ENCODE measurements around the gene STAT2.
A peak's percentile ranks its signal among the peaks of the same experiment; 100 is the strongest.

Gene STAT2

GRCh38 chr12:56300644-56301464 is 59.1 kb downstream of the STAT2 start:
- H3K27ac ChIP-seq (ENCODE audit: low read depth, low read length): peak overlapping the region; percentile 57
- peak overlapping the region; percentile 74 for H3K9ac ChIP-seq (ENCODE audit: low read length)
- no peaks in the 10 kb centered on the region for H3K9me3 ChIP-seq (ENCODE audit: control insufficient read depth, insufficient read depth, low read depth, low read length)
- peak overlapping the region; percentile 97 for H3K4me3 ChIP-seq (ENCODE audit: low read depth, low read length)
- peaks cover 8% of the 10 kb centered on the region; the same call in 1 of the 2 replicates for H3K4me1 ChIP-seq (ENCODE audit: control insufficient read depth, insufficient read depth, low read length)
- no peaks in the 10 kb centered on the region for H3K27me3 ChIP-seq (ENCODE audit: control insufficient read depth, insufficient read depth, low read length)
- peaks cover 46% of the 10 kb centered on the region for H3K36me3 ChIP-seq (ENCODE audit: control insufficient read depth, insufficient read depth, low read length)

GRCh38 chr12:56299853-56300643 is 59.9 kb downstream of the STAT2 start, which contains the start of gene CS:
CS (minus strand) TSS chr12:56300330; CDS start chr12:56300201, 129 bp downstream.
- Histone ChIP-seq H3K27me3 (ENCODE audit: control insufficient read depth, insufficient read depth, low read length) (no peaks in the 10 kb centered on the region), H3K36me3 (ENCODE audit: control insufficient read depth, insufficient read depth, low read length) (peaks cover 40% of the 10 kb centered on the region), H3K4me3 (ENCODE audit: low read depth, low read length) (peak within 1 kb of the TSS; percentile 97), H3K4me1 (ENCODE audit: control insufficient read depth, insufficient read depth, low read length) (peaks cover 8% of the 10 kb centered on the region; the same call in 1 of the 2 replicates), H3K27ac (ENCODE audit: low read depth, low read length) (peak within 1 kb of the TSS; percentile 85), H3K9ac (ENCODE audit: low read length) (peak within 1 kb of the TSS; percentile 94), H3K9me3 (ENCODE audit: control insufficient read depth, insufficient read depth, low read depth, low read length) (no peaks in the 10 kb centered on the region)

GRCh38 chr12:56299308-56299852 is 60.5 kb downstream of the STAT2 start:
- Histone ChIP-seq H3K27me3 (ENCODE audit: control insufficient read depth, insufficient read depth, low read length) (no peaks in the 10 kb centered on the region), H3K9me3 (ENCODE audit: control insufficient read depth, insufficient read depth, low read depth, low read length) (no peaks in the 10 kb centered on the region), H3K36me3 (ENCODE audit: control insufficient read depth, insufficient read depth, low read length) (peaks cover 39% of the 10 kb centered on the region), H3K4me3 (ENCODE audit: low read depth, low read length) (peak overlapping the region; percentile 97), H3K27ac (ENCODE audit: low read depth, low read length) (peak overlapping the region; percentile 85; the same call in 1 of the 2 replicates), H3K4me1 (ENCODE audit: control insufficient read depth, insufficient read depth, low read length) (peaks cover 8% of the 10 kb centered on the region; the same call in 1 of the 2 replicates), H3K9ac (ENCODE audit: low read length) (peak overlapping the region; percentile 94)

GRCh38 chr12:56298828-56299227 is 61.1 kb downstream of the STAT2 start:
- Histone ChIP-seq H3K4me3 (ENCODE audit: low read depth, low read length) (peak overlapping the region; percentile 97), H3K9me3 (ENCODE audit: control insufficient read depth, insufficient read depth, low read depth, low read length) (no peaks in the 10 kb centered on the region), H3K9ac (ENCODE audit: low read length) (peak overlapping the region; percentile 94), H3K27ac (ENCODE audit: low read depth, low read length) (no peak overlapping the region), H3K27me3 (ENCODE audit: control insufficient read depth, insufficient read depth, low read length) (no peaks in the 10 kb centered on the region), H3K36me3 (ENCODE audit: control insufficient read depth, insufficient read depth, low read length) (peaks cover 38% of the 10 kb centered on the region), H3K4me1 (ENCODE audit: control insufficient read depth, insufficient read depth, low read length) (peaks cover 8% of the 10 kb centered on the region; the same call in 1 of the 2 replicates)

- Histone ChIP-seq H3K9ac (ENCODE audit: low read length) (no peak overlapping the region), H3K27ac (ENCODE audit: low read depth, low read length) (no peak overlapping the region), H3K4me1 (ENCODE audit: control insufficient read depth, insufficient read depth, low read length) (peaks cover 8% of the 10 kb centered on the region; the same call in 1 of the 2 replicates), H3K27me3 (ENCODE audit: control insufficient read depth, insufficient read depth, low read length) (no peaks in the 10 kb centered on the region), H3K4me3 (ENCODE audit: low read depth, low read length) (no peak overlapping the region), H3K9me3 (ENCODE audit: control insufficient read depth, insufficient read depth, low read depth, low read length) (no peaks in the 10 kb centered on the region), H3K36me3 (ENCODE audit: control insufficient read depth, insufficient read depth, low read length) (peaks cover 40% of the 10 kb centered on the region)
These were observed 62.5 kb downstream of the STAT2 start for GRCh38 chr12:56297400-56297799.

GRCh38 chr12:56296295-56296694 is 63.6 kb downstream of the STAT2 start:
- peaks cover 10% of the 10 kb centered on the region; the same call in 1 of the 2 replicates for H3K4me1 ChIP-seq (ENCODE audit: control insufficient read depth, insufficient read depth, low read length)
- H3K9ac ChIP-seq (ENCODE audit: low read length): no peak overlapping the region
- H3K27ac ChIP-seq (ENCODE audit: low read depth, low read length): no peak overlapping the region
- H3K36me3 ChIP-seq (ENCODE audit: control insufficient read depth, insufficient read depth, low read length): peaks cover 41% of the 10 kb centered on the region
- no peaks in the 10 kb centered on the region for H3K9me3 ChIP-seq (ENCODE audit: control insufficient read depth, insufficient read depth, low read depth, low read length)
- H3K27me3 ChIP-seq (ENCODE audit: control insufficient read depth, insufficient read depth, low read length): no peaks in the 10 kb centered on the region
- H3K4me3 ChIP-seq (ENCODE audit: low read depth, low read length): no peak overlapping the region

- Histone ChIP-seq H3K4me1 (ENCODE audit: control insufficient read depth, insufficient read depth, low read length) (peaks cover 4% of the 10 kb centered on the region; the same call in 1 of the 2 replicates), H3K9ac (ENCODE audit: low read length) (no peak overlapping the region), H3K27me3 (ENCODE audit: control insufficient read depth, insufficient read depth, low read length) (no peaks in the 10 kb centered on the region), H3K9me3 (ENCODE audit: control insufficient read depth, insufficient read depth, low read depth, low read length) (no peaks in the 10 kb centered on the region), H3K4me3 (ENCODE audit: low read depth, low read length) (no peak overlapping the region), H3K27ac (ENCODE audit: low read depth, low read length) (no peak overlapping the region), H3K36me3 (ENCODE audit: control insufficient read depth, insufficient read depth, low read length) (peaks cover 54% of the 10 kb centered on the region)
These were observed 66.1 kb downstream of the STAT2 start for GRCh38 chr12:56293795-56294194.

Measured in HUES6 (cell line).